ENCODE measurements around the gene PTPMT1.

Gene PTPMT1

GRCh38 chr11:47607380-47607779 is 42.0 kb downstream of the PTPMT1 start:
- DNase-seq (ENCODE audit: low spot score) = no peak

GRCh38 chr11:47609675-47610074 is 44.3 kb downstream of the PTPMT1 start:
- no peak for DNase-seq (ENCODE audit: low spot score)

GRCh38 chr11:47611348-47611794 is 46.0 kb downstream of the PTPMT1 start:
- no peak for DNase-seq (ENCODE audit: low spot score)

GRCh38 chr11:47615249-47615648 is 49.9 kb downstream of the PTPMT1 start:
- DNase-seq (ENCODE audit: low spot score) = no peak

GRCh38 chr11:47616726-47617416 is 51.5 kb downstream of the PTPMT1 start:
- peak; percentile 55 for DNase-seq (ENCODE audit: low spot score)

- DNase-seq (ENCODE audit: low spot score) = no peak
These were observed 52.0 kb downstream of the PTPMT1 start for GRCh38 chr11:47617417-47617809.

- no peak for DNase-seq (ENCODE audit: low spot score)
These were observed 55.5 kb downstream of the PTPMT1 start for GRCh38 chr11:47620836-47621378.
